ENCODE results near the gene LCN10.

LCN10 gene

GRCh38 chr9:136695955-136696354 lies 46.8 kb downstream of the LCN10 start:
- TF ChIP-seq CTCF (IDR thresholded peaks at IDR 0.05) = no peak
- Histone ChIP-seq H3K4me3 (no peak overlapping the region), H3K27ac (no peak overlapping the region)
- DNase-seq (ENCODE audit: low spot score) = no peak

GRCh38 chr9:136695435-136695895 lies 47.3 kb downstream of the LCN10 start:
- Histone ChIP-seq H3K4me3 (no peak overlapping the region), H3K27ac (no peak overlapping the region)
- DNase-seq (ENCODE audit: low spot score) = no peak
- no peak for TF ChIP-seq CTCF (IDR thresholded peaks at IDR 0.05)

- no peak for TF ChIP-seq CTCF (IDR thresholded peaks at IDR 0.05)
- Histone ChIP-seq H3K27ac (no peak overlapping the region), H3K4me3 (no peak overlapping the region)
- DNase-seq (ENCODE audit: low spot score) = no peak
Observed at GRCh38 chr9:136694872-136695247, 47.9 kb downstream of the LCN10 start.

- no peak overlapping the region for H3K4me3 ChIP-seq
Observed at GRCh38 chr9:136694163-136694871, 48.4 kb downstream of the LCN10 start.

GRCh38 chr9:136693490-136694162 lies 49.1 kb downstream of the LCN10 start:
- Histone ChIP-seq H3K4me3 (no peak overlapping the region), H3K27ac (no peak overlapping the region)
- TF ChIP-seq CTCF (IDR thresholded peaks at IDR 0.05) = no peak
- no peak for DNase-seq (ENCODE audit: low spot score)

More at GRCh38 chr9:136694163-136694871, 48.4 kb downstream of the LCN10 start:
- no peak for DNase-seq (ENCODE audit: low spot score)
- peak; percentile 17 for TF ChIP-seq CTCF (IDR thresholded peaks at IDR 0.05)
- H3K27ac ChIP-seq = no peak overlapping the region

- no peak overlapping the region for H3K4me3 ChIP-seq
- TF ChIP-seq CTCF (IDR thresholded peaks at IDR 0.05) = no peak
Observed at GRCh38 chr9:136693135-136693489, 49.6 kb downstream of the LCN10 start.

More at GRCh38 chr9:136693135-136693489, 49.6 kb downstream of the LCN10 start:
- no peak for DNase-seq (ENCODE audit: low spot score)
- no peak overlapping the region for H3K27ac ChIP-seq

Measured in coronary artery (tissue), 2 donors.